Keratinocyte (primary cell): Measurements from ENCODE around the gene ABI3BP.

ENCODE experiments used
- EZH2 ChIP-seq: IDR thresholded peaks from one replicate; pipeline ENCODE4 v1.6.1; 2012; ENCODE audit warnings: inconsistent platforms, mild to moderate bottlenecking, low read length, moderate library complexity
- TF ChIP-seq, protein P1 (sequence below), 3 experiments: IDR thresholded peaks in 1 of 3; conservative IDR thresholded peaks in 1 of 3; optimal IDR thresholded peaks in 1 of 3; 2 replicates in 2 of 3; 3 replicates in 1 of 3; pipeline versions ENCODE3 to v1.5.1; 2011; ENCODE audit warnings: low read length in 3 of 3, mild to moderate bottlenecking in 3 of 3, moderate library complexity in 2 of 3, control low read depth in 1 of 3, inconsistent platforms in 1 of 3; ENCODE audit not compliant: insufficient read depth in 2 of 3; ENCODE audit errors: extremely low read depth in 1 of 3

GRCh38 chr3:100941041-100941440, 52.2 kb downstream of the ABI3BP start:
- no peak for TF ChIP-seq EZH2
- TF ChIP-seq, protein P1, sequence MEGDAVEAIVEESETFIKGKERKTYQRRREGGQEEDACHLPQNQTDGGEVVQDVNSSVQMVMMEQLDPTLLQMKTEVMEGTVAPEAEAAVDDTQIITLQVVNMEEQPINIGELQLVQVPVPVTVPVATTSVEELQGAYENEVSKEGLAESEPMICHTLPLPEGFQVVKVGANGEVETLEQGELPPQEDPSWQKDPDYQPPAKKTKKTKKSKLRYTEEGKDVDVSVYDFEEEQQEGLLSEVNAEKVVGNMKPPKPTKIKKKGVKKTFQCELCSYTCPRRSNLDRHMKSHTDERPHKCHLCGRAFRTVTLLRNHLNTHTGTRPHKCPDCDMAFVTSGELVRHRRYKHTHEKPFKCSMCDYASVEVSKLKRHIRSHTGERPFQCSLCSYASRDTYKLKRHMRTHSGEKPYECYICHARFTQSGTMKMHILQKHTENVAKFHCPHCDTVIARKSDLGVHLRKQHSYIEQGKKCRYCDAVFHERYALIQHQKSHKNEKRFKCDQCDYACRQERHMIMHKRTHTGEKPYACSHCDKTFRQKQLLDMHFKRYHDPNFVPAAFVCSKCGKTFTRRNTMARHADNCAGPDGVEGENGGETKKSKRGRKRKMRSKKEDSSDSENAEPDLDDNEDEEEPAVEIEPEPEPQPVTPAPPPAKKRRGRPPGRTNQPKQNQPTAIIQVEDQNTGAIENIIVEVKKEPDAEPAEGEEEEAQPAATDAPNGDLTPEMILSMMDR (optimal IDR thresholded peaks at IDR 0.05 in 1 of 3, IDR thresholded peaks at IDR 0.05 in 1 of 3, conservative IDR thresholded peaks at IDR 0.05 in 1 of 3; ENCODE audit: extremely low read depth in 1 of 3, insufficient read depth in 2 of 3, low read length in 3 of 3) = no peak
